Measurements from ENCODE around the gene D2HGDH. TPM values are rescaled to one million over a fixed set of nuclear protein-coding genes. Genes with fewer than 3 reads are reported as not detected.

The D2HGDH gene
- total RNA-seq, 3 donors from 2014 or later (not counting 1 experiment from before 2014, with no cell fraction given) = 28.9 to 45.5 (median 43.4) TPM

DNA sequence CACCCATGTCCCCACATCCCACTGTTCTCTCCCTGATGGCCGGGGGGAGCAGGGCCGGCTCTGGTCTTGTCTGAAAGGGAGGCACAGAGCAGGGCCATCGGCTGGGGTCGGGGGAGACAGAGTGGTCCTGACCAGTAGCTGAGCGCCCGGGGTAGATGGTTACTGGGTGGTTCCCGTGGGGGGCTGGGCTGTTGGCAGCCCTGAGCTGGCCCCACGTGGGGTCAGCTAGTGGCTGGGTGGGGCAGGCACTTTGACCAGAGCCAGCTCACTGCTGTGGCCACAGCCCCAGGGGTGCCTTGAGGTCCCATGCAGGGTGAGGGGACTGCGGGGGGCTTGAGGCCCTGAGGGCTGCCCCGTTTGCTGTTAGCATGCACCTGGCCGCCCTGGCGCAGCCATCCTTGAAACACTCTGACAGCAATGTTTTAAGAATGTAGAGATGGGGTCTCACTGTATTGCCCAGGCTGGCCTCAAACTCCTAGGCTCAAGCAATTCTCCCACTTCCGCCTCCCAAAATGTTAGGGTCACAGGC lies 62.2 kb downstream of the D2HGDH start:
- WGBS (ENCODE audit: insufficient coverage) = 93% methylated on average over 13 of the region's 13 CpGs
- H3K36me3 Mint-ChIP-seq = no peaks in the 10 kb centered on the region
- Histone ChIP-seq H3K27me3 (ENCODE audit: control insufficient read depth, insufficient read depth, low read length) (no peaks in the 10 kb centered on the region), H3K9me3 (ENCODE audit: control insufficient read depth, insufficient read depth, low read length) (no peaks in the 10 kb centered on the region), H3K4me1 (ENCODE audit: control insufficient read depth, insufficient read depth, low read length) (no peaks in the 10 kb centered on the region), H3K36me3 (ENCODE audit: control insufficient read depth, insufficient read depth, low read length) (no peaks in the 10 kb centered on the region), H3K27ac (ENCODE audit: low read length) (no peak overlapping the region), H3K4me3 (ENCODE audit: low read length) (no peak overlapping the region)
- no peak overlapping the region for H3K27ac Mint-ChIP-seq
- ATAC-seq = no peak
- DNase-seq = no peak
- no peaks in the 10 kb centered on the region for H3K9me3 Mint-ChIP-seq
- TF ChIP-seq, protein P1, sequence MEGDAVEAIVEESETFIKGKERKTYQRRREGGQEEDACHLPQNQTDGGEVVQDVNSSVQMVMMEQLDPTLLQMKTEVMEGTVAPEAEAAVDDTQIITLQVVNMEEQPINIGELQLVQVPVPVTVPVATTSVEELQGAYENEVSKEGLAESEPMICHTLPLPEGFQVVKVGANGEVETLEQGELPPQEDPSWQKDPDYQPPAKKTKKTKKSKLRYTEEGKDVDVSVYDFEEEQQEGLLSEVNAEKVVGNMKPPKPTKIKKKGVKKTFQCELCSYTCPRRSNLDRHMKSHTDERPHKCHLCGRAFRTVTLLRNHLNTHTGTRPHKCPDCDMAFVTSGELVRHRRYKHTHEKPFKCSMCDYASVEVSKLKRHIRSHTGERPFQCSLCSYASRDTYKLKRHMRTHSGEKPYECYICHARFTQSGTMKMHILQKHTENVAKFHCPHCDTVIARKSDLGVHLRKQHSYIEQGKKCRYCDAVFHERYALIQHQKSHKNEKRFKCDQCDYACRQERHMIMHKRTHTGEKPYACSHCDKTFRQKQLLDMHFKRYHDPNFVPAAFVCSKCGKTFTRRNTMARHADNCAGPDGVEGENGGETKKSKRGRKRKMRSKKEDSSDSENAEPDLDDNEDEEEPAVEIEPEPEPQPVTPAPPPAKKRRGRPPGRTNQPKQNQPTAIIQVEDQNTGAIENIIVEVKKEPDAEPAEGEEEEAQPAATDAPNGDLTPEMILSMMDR (IDR thresholded peaks at IDR 0.05) = no peak
- no peaks in the 10 kb centered on the region for H3K4me1 Mint-ChIP-seq
- H3K4me3 Mint-ChIP-seq = no peak overlapping the region
- peaks cover 5 to 17% of the 10 kb centered on the region in 2 donors for H3K27me3 Mint-ChIP-seq (ENCODE audit: low read depth in 2 of 2)
- intact Hi-C loops (cut with micrococcal nuclease) = no loop called here

DNA sequence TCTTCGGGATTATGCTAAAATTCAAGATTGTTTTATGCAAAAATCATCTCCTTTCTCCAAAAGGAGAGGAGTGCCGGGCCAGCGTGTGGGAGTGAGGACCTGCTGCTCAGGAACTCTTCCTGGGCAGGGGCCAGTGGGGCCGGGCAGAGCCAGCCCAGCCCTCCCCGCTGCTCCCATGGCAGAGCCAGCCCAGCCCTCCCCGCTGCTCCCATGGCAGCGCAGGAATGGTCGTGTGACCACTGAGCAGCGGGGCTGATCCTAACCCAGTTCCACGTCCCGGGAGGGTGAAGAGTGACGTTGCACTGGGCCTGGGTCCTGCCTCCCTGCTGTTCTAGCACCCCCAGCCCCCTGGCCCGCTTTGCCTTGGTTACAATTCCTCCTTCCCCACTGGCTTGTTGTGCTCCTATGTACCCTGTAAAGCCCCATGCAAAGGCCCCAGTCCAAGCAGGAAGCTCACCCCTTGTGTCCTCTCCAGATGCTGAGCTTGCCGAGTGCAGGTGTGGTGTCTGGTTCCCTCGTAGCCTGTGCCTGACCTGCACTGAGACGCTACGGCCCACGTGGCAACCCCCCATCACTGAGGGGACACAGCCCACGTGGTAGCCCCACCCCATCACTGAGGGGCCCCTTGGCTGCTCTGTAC lies 63.1 kb downstream of the D2HGDH start:
- DNase-seq (no peak), ATAC-seq (no peak)
- no peaks in the 10 kb centered on the region for H3K9me3 ChIP-seq (ENCODE audit: control insufficient read depth, insufficient read depth, low read length)
- H3K27me3 ChIP-seq (ENCODE audit: control insufficient read depth, insufficient read depth, low read length) = no peaks in the 10 kb centered on the region
- Mint-ChIP-seq H3K27me3 (ENCODE audit: low read depth in 2 of 2) (peaks cover 5 to 13% of the 10 kb centered on the region in 2 donors), H3K27ac (no peak overlapping the region), H3K9me3 (no peaks in the 10 kb centered on the region), H3K36me3 (no peaks in the 10 kb centered on the region), H3K4me1 (no peaks in the 10 kb centered on the region), H3K4me3 (no peak overlapping the region)
- intact Hi-C loops (cut with micrococcal nuclease) = no loop called here
- WGBS (ENCODE audit: insufficient coverage) = 89% methylated on average over 19 of the region's 19 CpGs
- no peaks in the 10 kb centered on the region for H3K4me1 ChIP-seq (ENCODE audit: control insufficient read depth, insufficient read depth, low read length)
- no peak overlapping the region for H3K4me3 ChIP-seq (ENCODE audit: low read length)
- TF ChIP-seq, protein P1 (IDR thresholded peaks at IDR 0.05) = no peak
- H3K27ac ChIP-seq (ENCODE audit: low read length) = no peak overlapping the region
- H3K36me3 ChIP-seq (ENCODE audit: control insufficient read depth, insufficient read depth, low read length) = no peaks in the 10 kb centered on the region

DNA sequence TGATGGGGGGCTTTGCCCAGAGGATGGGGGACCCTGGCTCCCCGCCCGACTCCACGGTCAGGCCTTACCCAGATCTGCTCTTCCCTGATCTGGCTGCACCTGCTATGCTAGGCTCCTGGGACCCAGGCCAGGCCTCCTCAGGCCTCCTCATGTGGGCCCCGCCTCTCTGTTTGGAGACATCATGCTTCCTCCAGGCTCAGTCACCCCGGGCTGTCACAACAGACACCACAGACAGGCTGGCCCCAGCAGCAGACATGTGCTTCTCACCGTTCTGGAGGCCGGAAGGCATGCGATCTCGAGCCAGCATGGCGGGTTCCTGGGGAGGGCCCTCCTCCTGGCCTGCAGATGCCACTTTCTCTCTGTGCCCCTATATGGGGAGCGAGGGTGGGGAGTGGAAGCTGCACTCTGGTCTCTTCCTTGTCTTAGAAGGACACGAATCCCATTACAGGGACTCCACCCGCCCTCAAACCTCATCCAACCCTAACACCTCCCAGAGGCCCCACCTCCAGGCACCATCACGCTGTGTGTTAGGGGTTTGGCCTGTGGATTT lies 63.7 kb downstream of the D2HGDH start:
- no peak for DNase-seq
- Histone ChIP-seq H3K27me3 (ENCODE audit: control insufficient read depth, insufficient read depth, low read length) (peaks cover 4% of the 10 kb centered on the region), H3K36me3 (ENCODE audit: control insufficient read depth, insufficient read depth, low read length) (no peaks in the 10 kb centered on the region), H3K9me3 (ENCODE audit: control insufficient read depth, insufficient read depth, low read length) (no peaks in the 10 kb centered on the region), H3K4me1 (ENCODE audit: control insufficient read depth, insufficient read depth, low read length) (peaks cover 6% of the 10 kb centered on the region), H3K27ac (ENCODE audit: low read length) (no peak overlapping the region), H3K4me3 (ENCODE audit: low read length) (no peak overlapping the region)
- Mint-ChIP-seq H3K4me3 (no peak overlapping the region), H3K4me1 (peaks cover under 1 to 2% of the 10 kb centered on the region in 2 donors), H3K36me3 (no peaks in the 10 kb centered on the region), H3K9me3 (no peaks in the 10 kb centered on the region), H3K27me3 (ENCODE audit: low read depth in 2 of 2) (peaks cover 7 to 13% of the 10 kb centered on the region in 2 donors), H3K27ac (no peak overlapping the region)
- no peak for ATAC-seq
- TF ChIP-seq, protein P1 (IDR thresholded peaks at IDR 0.05) = no peak
- 92% methylated on average over 14 of the region's 14 CpGs for WGBS (ENCODE audit: insufficient coverage)
- intact Hi-C loops (cut with micrococcal nuclease) = no loop called here

Measured in natural killer cell (primary cell).